ENCODE measurements around the gene PPP2R3B.
"Not testable (repeated sequence)": the region's sequence is repeated elsewhere in the genome, so short reads cannot be mapped to it uniquely, and the experiment has no call there.

The PPP2R3B gene

GRCh38 chrX:402857-403256, 16.1 kb upstream of the PPP2R3B start:
- no peak for DNase-seq

- DNase-seq, result no peak
Measured at GRCh38 chrX:400258-400657, 13.6 kb upstream of the PPP2R3B start.

GRCh38 chrX:397575-397974, 10.9 kb upstream of the PPP2R3B start:
- no peak for DNase-seq

- no peak for DNase-seq
Measured at GRCh38 chrX:394830-395229, 8.1 kb upstream of the PPP2R3B start.

GRCh38 chrX:392575-392846, 5.8 kb upstream of the PPP2R3B start:
- DNase-seq, result no peak

GRCh38 chrX:391717-392574, 5.2 kb upstream of the PPP2R3B start:
- no peak for DNase-seq

GRCh38 chrX:390459-390858, 3.8 kb upstream of the PPP2R3B start:
- no peak for DNase-seq

GRCh38 chrX:389021-389441, 2.3 kb upstream of the PPP2R3B start:
- DNase-seq, result no peak

GRCh38 chrX:387729-388128, 1.0 kb upstream of the PPP2R3B start:
- DNase-seq, result no peak

GRCh38 chrX:386239-386767, 404 bp downstream of the PPP2R3B start:
- DNase-seq, result no peak

- DNase-seq, result not testable (repeated sequence)
Measured at GRCh38 chrX:385736-386135, 971 bp downstream of the PPP2R3B start.

- DNase-seq, result no peak
Measured at GRCh38 chrX:384861-385260, 1.8 kb downstream of the PPP2R3B start.

- DNase-seq, result no peak
Measured at GRCh38 chrX:378443-378842, 8.3 kb downstream of the PPP2R3B start.

GRCh38 chrX:376206-376605, 10.5 kb downstream of the PPP2R3B start:
- DNase-seq, result not testable (repeated sequence)

- no peak for DNase-seq
Measured at GRCh38 chrX:375181-376036, 11.3 kb downstream of the PPP2R3B start.

- DNase-seq, result no peak
Measured at GRCh38 chrX:374596-374995, 12.1 kb downstream of the PPP2R3B start.

- no peak for DNase-seq
Measured at GRCh38 chrX:373641-374471, 12.9 kb downstream of the PPP2R3B start.

- DNase-seq, result no peak
Measured at GRCh38 chrX:372856-373640, 13.7 kb downstream of the PPP2R3B start.

GRCh38 chrX:371907-372306, 14.8 kb downstream of the PPP2R3B start:
- no peak for DNase-seq

- DNase-seq, result no peak
Measured at GRCh38 chrX:370963-371745, 15.6 kb downstream of the PPP2R3B start.

GRCh38 chrX:370244-370962, 16.3 kb downstream of the PPP2R3B start:
- DNase-seq, result no peak

Data from NCI-H1105 (cell line).